Fibroblast of lung (primary cell): ENCODE data around the gene ACAA1. TPM values are rescaled to one million over a fixed set of nuclear protein-coding genes. Genes with fewer than 3 reads are reported as not detected.

ENCODE experiments used
- DNase-seq, 2 donors: peaks; one replicate each; pipeline versions ENCODE4 v3.0.0 to v3.0.0-alpha.2; 2010; ENCODE audit warnings: low read depth in 2 of 2
- H2AFZ ChIP-seq: 2 replicates; pipeline ENCODE4 v1.5.1; 2012; ENCODE audit warnings: low read length, control low read depth, inconsistent platforms
- H3K27ac ChIP-seq: 2 replicates; pipeline ENCODE4 v1.5.1; 2011; ENCODE audit warnings: low read length, control low read depth; ENCODE audit not compliant: insufficient read depth
- H3K27me3 ChIP-seq: 2 replicates; pipeline ENCODE4 v1.5.1; 2011; ENCODE audit warnings: mild to moderate bottlenecking, low read length; ENCODE audit not compliant: control insufficient read depth, insufficient read depth
- H3K36me3 ChIP-seq: 2 replicates; pipeline ENCODE4 v1.5.1; 2011; ENCODE audit warnings: low read length; ENCODE audit not compliant: control insufficient read depth, insufficient read depth
- H3K4me1 ChIP-seq: 2 replicates; pipeline ENCODE4 v1.5.1; 2011; ENCODE audit warnings: low read length; ENCODE audit not compliant: control insufficient read depth, insufficient read depth; ENCODE audit errors: extremely low read depth
- H3K4me2 ChIP-seq: 2 replicates; pipeline ENCODE4 v1.5.1; 2011; ENCODE audit warnings: low read length, control low read depth; ENCODE audit not compliant: insufficient read depth; ENCODE audit errors: extremely low read depth
- H3K4me3 ChIP-seq, 4 experiments: fragments of 200-600 bp in 1 of 4; sonication (generic) in 1 of 4; replicated peaks in 1 of 4; 2 replicates each; pipeline ENCODE4 v1.5.1; 2011 to 2016; ENCODE audit warnings: low read length in 4 of 4, low read depth in 3 of 4, mild to moderate bottlenecking in 3 of 4, control low read depth in 2 of 4, inconsistent platforms in 1 of 4, mixed read lengths in 1 of 4; ENCODE audit not compliant: insufficient read depth in 1 of 4; ENCODE audit errors: control extremely low read depth in 1 of 4
- H3K79me2 ChIP-seq: 2 replicates; pipeline ENCODE4 v1.5.1; 2012; ENCODE audit warnings: mild to moderate bottlenecking, low read length, inconsistent platforms; ENCODE audit not compliant: control insufficient read depth, insufficient read depth
- H3K9ac ChIP-seq: 2 replicates; pipeline ENCODE4 v1.5.1; 2011; ENCODE audit warnings: mild to moderate bottlenecking, low read length, control low read depth; ENCODE audit not compliant: insufficient read depth
- H3K9me3 ChIP-seq: 2 replicates; pipeline ENCODE4 v1.5.1; 2012; ENCODE audit warnings: low read depth, low read length; ENCODE audit not compliant: control insufficient read depth, insufficient read depth
- H4K20me1 ChIP-seq: 2 replicates; pipeline ENCODE4 v1.5.1; 2011; ENCODE audit warnings: low read length; ENCODE audit not compliant: control insufficient read depth, insufficient read depth; ENCODE audit errors: extremely low read depth
- EZH2 ChIP-seq: IDR thresholded peaks from 2 replicates; pipeline ENCODE4 v1.5.1; 2012; ENCODE audit warnings: low read length, control low read depth, mild to moderate bottlenecking; ENCODE audit errors: missing control alignments
- polyA plus RNA-seq, 2 donors: library from polyadenylated mRNA; depleted of rRNA in 1 of 2; stranded (reverse) in 1 of 2; unstranded in 1 of 2; fragments of >200 nt; gene quantifications; 2 replicates each; pipeline ENCODE4 v1.2.1, GENCODE V29; 2011 to 2012; ENCODE audit warnings: missing spikeins in 1 of 2
- total RNA-seq: library from RNA; depleted of rRNA; stranded (reverse); fragments of >200 nt; gene quantifications from 2 replicates; pipeline ENCODE4 v1.2.1, GENCODE V29; 2014
- TF ChIP-seq, protein P1 (sequence below), 2 donors: IDR thresholded peaks in 1 of 2; conservative IDR thresholded peaks in 1 of 2; 1 replicate in 1 of 2; 2 replicates in 1 of 2; pipeline ENCODE4 v1.5.1; 2011 to 2012; ENCODE audit warnings: low read length in 2 of 2, control low read depth in 1 of 2, inconsistent platforms in 1 of 2, low read depth in 1 of 2, mild to moderate bottlenecking in 1 of 2

Gene ACAA1
- total and polyA plus RNA-seq, 2 donors (not counting 1 experiment from before 2014, with no cell fraction given): 40.6 to 41.0 TPM

DNA sequence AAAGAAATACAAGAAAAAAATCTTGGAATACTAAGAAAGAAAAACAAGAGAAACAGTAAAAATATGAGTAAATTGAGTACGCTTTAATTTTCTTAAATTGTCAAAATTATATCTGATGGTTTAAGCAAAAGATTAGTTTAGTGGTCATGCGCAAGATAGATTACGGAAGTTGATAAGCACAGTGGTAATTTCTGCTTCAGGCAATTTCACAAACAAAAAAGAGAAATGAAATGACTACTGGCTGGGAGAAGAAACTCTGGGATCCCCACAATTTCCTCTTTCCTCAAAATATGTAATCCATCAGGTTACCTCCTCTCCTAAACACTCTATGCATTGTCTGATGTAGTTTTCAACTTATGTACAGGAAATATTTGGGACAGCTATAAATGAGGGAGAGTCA, 10.5 kb upstream of the ACAA1 start:
- Histone ChIP-seq H3K27ac (no peak overlapping the region), H3K27me3 (no peaks in the 10 kb centered on the region), H2AFZ (no peak overlapping the region), H3K36me3 (no peaks in the 10 kb centered on the region), H3K4me2 (no peak overlapping the region), H4K20me1 (no peaks in the 10 kb centered on the region), H3K4me3 (no peak overlapping the region), H3K9ac (no peak overlapping the region), H3K79me2 (no peaks in the 10 kb centered on the region), H3K4me1 (no peaks in the 10 kb centered on the region), H3K9me3 (no peaks in the 10 kb centered on the region)
- TF ChIP-seq, protein P1, sequence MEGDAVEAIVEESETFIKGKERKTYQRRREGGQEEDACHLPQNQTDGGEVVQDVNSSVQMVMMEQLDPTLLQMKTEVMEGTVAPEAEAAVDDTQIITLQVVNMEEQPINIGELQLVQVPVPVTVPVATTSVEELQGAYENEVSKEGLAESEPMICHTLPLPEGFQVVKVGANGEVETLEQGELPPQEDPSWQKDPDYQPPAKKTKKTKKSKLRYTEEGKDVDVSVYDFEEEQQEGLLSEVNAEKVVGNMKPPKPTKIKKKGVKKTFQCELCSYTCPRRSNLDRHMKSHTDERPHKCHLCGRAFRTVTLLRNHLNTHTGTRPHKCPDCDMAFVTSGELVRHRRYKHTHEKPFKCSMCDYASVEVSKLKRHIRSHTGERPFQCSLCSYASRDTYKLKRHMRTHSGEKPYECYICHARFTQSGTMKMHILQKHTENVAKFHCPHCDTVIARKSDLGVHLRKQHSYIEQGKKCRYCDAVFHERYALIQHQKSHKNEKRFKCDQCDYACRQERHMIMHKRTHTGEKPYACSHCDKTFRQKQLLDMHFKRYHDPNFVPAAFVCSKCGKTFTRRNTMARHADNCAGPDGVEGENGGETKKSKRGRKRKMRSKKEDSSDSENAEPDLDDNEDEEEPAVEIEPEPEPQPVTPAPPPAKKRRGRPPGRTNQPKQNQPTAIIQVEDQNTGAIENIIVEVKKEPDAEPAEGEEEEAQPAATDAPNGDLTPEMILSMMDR (conservative IDR thresholded peaks at IDR 0.05 in 1 of 2, IDR thresholded peaks at IDR 0.05 in 1 of 2; ENCODE audit: low read depth in 1 of 2, low read length in 2 of 2): no peak
- no peak for TF ChIP-seq EZH2
- DNase-seq: no peak

DNA sequence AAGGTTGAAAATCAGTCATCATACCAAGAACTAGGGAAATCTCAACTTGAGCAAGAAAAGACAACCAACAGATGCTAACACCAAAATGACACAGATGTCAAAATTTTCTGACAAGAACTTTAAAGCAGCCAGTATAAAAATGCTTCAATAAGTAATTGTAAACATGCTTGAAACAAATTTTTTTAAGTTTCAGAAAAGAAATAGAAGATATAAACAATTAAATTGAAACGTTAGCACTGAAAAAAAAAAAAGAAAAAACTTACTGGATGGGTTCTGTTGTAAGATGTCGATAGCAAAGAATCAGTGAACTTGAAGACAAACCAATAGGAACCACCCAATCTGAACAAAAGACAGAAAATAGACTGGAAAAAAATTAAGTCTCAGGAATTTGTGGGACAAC, 9.6 kb upstream of the ACAA1 start:
- no peak overlapping the region for H3K27ac ChIP-seq
- H3K9me3 ChIP-seq: no peaks in the 10 kb centered on the region
- no peaks in the 10 kb centered on the region for H3K27me3 ChIP-seq
- H3K79me2 ChIP-seq: no peaks in the 10 kb centered on the region
- no peak overlapping the region for H2AFZ ChIP-seq
- H3K36me3 ChIP-seq: peaks cover 2% of the 10 kb centered on the region
- no peak overlapping the region for H3K4me3 ChIP-seq
- no peak for DNase-seq
- TF ChIP-seq, protein P1 (conservative IDR thresholded peaks at IDR 0.05 in 1 of 2, IDR thresholded peaks at IDR 0.05 in 1 of 2; ENCODE audit: low read depth in 1 of 2, low read length in 2 of 2): no peak
- no peak for TF ChIP-seq EZH2
- no peak overlapping the region for H3K9ac ChIP-seq
- H3K4me1 ChIP-seq: no peaks in the 10 kb centered on the region
- no peak overlapping the region for H3K4me2 ChIP-seq
- no peaks in the 10 kb centered on the region for H4K20me1 ChIP-seq

DNA sequence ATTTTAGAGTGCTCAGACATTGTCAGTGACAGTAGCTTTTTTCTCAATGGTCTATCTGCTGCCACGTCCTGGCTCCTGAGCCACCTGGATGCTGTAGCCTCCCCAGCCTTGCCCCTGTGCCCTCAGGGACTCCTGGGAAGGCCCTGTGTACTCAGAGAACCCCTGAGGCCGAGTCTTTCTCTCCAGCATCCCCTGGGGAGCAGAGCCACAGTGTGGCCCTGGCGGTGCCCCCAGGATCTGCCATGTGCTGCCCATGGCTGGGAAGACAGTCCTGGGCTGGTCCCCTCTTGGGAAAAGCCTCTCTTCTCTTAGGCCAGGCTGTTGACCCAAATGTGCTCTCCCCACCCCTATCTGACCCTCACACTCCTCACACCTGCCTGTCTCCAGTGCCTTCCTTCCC, 6.6 kb upstream of the ACAA1 start:
- Histone ChIP-seq H3K4me1 (peaks cover 6% of the 10 kb centered on the region), H3K4me2 (no peak overlapping the region), H3K9ac (no peak overlapping the region), H3K9me3 (no peaks in the 10 kb centered on the region), H3K27me3 (no peaks in the 10 kb centered on the region), H3K4me3 (no peak overlapping the region), H3K79me2 (peaks cover 6% of the 10 kb centered on the region), H4K20me1 (no peaks in the 10 kb centered on the region), H3K36me3 (peaks cover 5% of the 10 kb centered on the region), H2AFZ (no peak overlapping the region), H3K27ac (no peak overlapping the region)
- no peak for DNase-seq
- TF ChIP-seq EZH2: no peak
- TF ChIP-seq, protein P1 (conservative IDR thresholded peaks at IDR 0.05 in 1 of 2, IDR thresholded peaks at IDR 0.05 in 1 of 2; ENCODE audit: low read depth in 1 of 2, low read length in 2 of 2): no peak
